Measurements from ENCODE around the gene SLC12A8. TPM values are rescaled to one million over a fixed set of nuclear protein-coding genes. Genes with fewer than 3 reads are reported as not detected.

Gene SLC12A8
- total and polyA plus RNA-seq, 2 experiments from 2014 or later: 3.4 to 7.8 TPM

DNA sequence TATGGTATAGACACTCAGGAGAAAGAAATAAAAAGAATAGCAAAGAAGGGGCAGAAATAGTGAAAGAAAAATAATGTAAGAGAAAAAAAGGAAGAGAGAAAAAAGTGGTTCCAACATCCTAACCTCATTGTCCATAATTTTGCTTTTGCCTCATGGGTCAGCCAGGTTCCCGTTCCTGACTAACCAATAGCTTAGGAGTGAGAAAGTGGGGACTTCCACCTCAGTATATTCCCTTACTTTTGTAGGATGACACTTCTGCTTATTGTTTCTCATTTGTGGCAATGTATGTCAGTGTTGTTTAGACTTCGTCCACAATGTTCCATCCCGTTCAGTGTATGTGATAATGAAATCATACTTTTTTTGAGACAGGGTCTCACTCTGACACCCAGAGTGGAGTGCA lies 9.3 kb upstream of the SLC12A8 start:
- Histone ChIP-seq H3K4me3 (no peak overlapping the region), H3K79me2 (ENCODE audit: insufficient read depth) (no peaks in the 10 kb centered on the region), H3K27me3 (replicated peaks; ENCODE audit: insufficient read depth) (no peaks in the 10 kb centered on the region), H3K4me2 (ENCODE audit: unreplicated experiment) (no peak overlapping the region), H3K9ac (no peak overlapping the region), H3K36me3 (ENCODE audit: low read depth) (no peaks in the 10 kb centered on the region), H3K9me2 (ENCODE audit: insufficient read depth) (no peaks in the 10 kb centered on the region), H3K9me3 (ENCODE audit: low read depth) (no peaks in the 10 kb centered on the region), H3K27ac (no peak overlapping the region), H2AFZ (no peak overlapping the region), H3F3A (ENCODE audit: insufficient read depth) (peaks cover 13% of the 10 kb centered on the region; the same call in 1 of the 2 replicates), H3K4me1 (ENCODE audit: insufficient read depth) (peaks cover 4% of the 10 kb centered on the region; the same call in 1 of the 2 replicates), H4K20me1 (ENCODE audit: insufficient read depth) (no peaks in the 10 kb centered on the region)
- no peak for DNase-seq
- WGBS, 2 experiments (ENCODE audit: low coverage in 1 of 2, low lambda C conversion rate in 2 of 2, missing lambda C conversion rate in 2 of 2): 97 to 98% methylated on average over 3 of the region's 3 CpGs
- in situ Hi-C loops (cut with MboI): no loop called here
- TF ChIP-seq EZH2phosphoT487 (IDR thresholded peaks at IDR 0.05; ENCODE audit: insufficient read depth, low read depth): no peak
- TF ChIP-seq EZH2 (IDR thresholded peaks at IDR 0.05; ENCODE audit: insufficient read depth, poor library complexity, severe bottlenecking): no peak

DNA sequence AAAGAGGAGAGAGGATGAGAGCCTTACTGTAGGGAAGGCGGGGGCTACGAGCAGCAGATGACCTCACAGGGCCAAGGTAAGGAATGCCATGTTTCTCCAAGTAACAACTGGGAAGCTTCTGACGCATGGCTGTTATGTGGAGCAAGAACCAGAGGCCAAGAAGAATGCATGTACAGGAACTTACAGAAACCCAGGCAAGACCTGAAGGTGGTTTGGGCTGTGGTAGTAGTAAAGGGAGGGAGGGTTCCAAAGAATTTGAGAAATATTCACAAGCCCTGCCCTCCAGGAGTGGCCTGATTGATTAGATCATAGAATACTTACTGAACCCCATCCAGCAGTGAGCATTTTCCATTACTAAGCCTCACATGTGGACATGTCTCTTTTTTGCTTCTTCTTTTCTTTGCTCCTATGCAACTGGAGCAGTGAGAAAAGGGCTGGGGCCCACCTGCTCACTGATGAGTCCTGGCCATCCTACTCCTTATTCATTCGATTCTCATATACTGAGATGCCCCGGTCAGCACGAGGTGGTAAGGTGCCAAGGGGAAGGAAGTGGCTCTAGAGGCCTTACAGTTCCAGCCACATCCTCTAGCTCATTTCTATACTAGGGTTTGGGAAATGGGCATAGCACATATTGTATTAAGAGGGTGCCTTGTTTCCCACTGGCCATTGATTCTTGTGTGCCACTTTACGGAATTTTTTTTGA lies 8.3 kb upstream of the SLC12A8 start:
- no peak overlapping the region for H3K4me3 ChIP-seq
- no peak overlapping the region for H3K9ac ChIP-seq
- peak; percentile 63 for DNase-seq
- peaks cover 13% of the 10 kb centered on the region; the same call in 1 of the 2 replicates for H3F3A ChIP-seq (ENCODE audit: insufficient read depth)
- H3K4me1 ChIP-seq (ENCODE audit: insufficient read depth): peaks cover 4% of the 10 kb centered on the region; the same call in 1 of the 2 replicates
- H3K27ac ChIP-seq: no peak overlapping the region
- in situ Hi-C loops (cut with MboI): no loop called here
- H3K27me3 ChIP-seq (replicated peaks; ENCODE audit: insufficient read depth): no peaks in the 10 kb centered on the region
- 80 to 82% methylated on average over 7 of the region's 7 CpGs for WGBS, 2 experiments (ENCODE audit: low coverage in 1 of 2, low lambda C conversion rate in 2 of 2, missing lambda C conversion rate in 2 of 2)
- no peaks in the 10 kb centered on the region for H3K9me2 ChIP-seq (ENCODE audit: insufficient read depth)
- no peaks in the 10 kb centered on the region for H3K36me3 ChIP-seq (ENCODE audit: low read depth)
- no peak for TF ChIP-seq EZH2phosphoT487 (IDR thresholded peaks at IDR 0.05; ENCODE audit: insufficient read depth, low read depth)
- TF ChIP-seq EZH2 (IDR thresholded peaks at IDR 0.05; ENCODE audit: insufficient read depth, poor library complexity, severe bottlenecking): no peak
- no peaks in the 10 kb centered on the region for H3K79me2 ChIP-seq (ENCODE audit: insufficient read depth)
- H3K4me2 ChIP-seq (ENCODE audit: unreplicated experiment): no peak overlapping the region
- no peaks in the 10 kb centered on the region for H3K9me3 ChIP-seq (ENCODE audit: low read depth)
- no peak overlapping the region for H2AFZ ChIP-seq
- H4K20me1 ChIP-seq (ENCODE audit: insufficient read depth): no peaks in the 10 kb centered on the region

DNA sequence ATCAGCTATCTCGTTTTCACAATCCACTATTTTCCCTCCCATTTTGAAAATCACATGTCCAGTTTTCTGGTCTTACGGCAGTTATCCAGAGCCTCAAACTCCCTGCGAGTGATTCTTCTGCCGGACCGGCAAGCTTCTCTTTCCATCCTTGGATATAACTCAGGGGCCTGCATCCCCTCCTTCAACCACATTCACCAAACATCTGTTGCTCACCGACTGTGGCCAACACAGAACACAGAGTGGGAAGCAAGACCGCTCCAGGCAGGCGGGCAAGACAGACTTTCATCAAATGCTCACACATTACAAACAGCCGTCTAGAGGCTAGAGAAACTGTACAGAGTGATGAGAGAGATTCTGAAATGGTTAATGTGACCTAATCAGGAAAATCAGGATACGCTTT lies 7.6 kb upstream of the SLC12A8 start:
- H3F3A ChIP-seq (ENCODE audit: insufficient read depth): peaks cover 11% of the 10 kb centered on the region; the same call in 1 of the 2 replicates
- no peaks in the 10 kb centered on the region for H3K79me2 ChIP-seq (ENCODE audit: insufficient read depth)
- TF ChIP-seq EZH2 (IDR thresholded peaks at IDR 0.05; ENCODE audit: insufficient read depth, poor library complexity, severe bottlenecking) (no peak), EZH2phosphoT487 (IDR thresholded peaks at IDR 0.05; ENCODE audit: insufficient read depth, low read depth) (no peak)
- no peaks in the 10 kb centered on the region for H3K9me3 ChIP-seq (ENCODE audit: low read depth)
- no peak overlapping the region for H2AFZ ChIP-seq
- H3K4me3 ChIP-seq: no peak overlapping the region
- no peaks in the 10 kb centered on the region for H4K20me1 ChIP-seq (ENCODE audit: insufficient read depth)
- H3K4me1 ChIP-seq (ENCODE audit: insufficient read depth): peaks cover 5% of the 10 kb centered on the region
- no peaks in the 10 kb centered on the region for H3K9me2 ChIP-seq (ENCODE audit: insufficient read depth)
- H3K4me2 ChIP-seq (ENCODE audit: unreplicated experiment): no peak overlapping the region
- H3K27me3 ChIP-seq (replicated peaks; ENCODE audit: insufficient read depth): no peaks in the 10 kb centered on the region
- WGBS, 2 experiments (ENCODE audit: low coverage in 1 of 2, low lambda C conversion rate in 2 of 2, missing lambda C conversion rate in 2 of 2): 29 to 33% methylated on average over 10 of the region's 10 CpGs
- no peak for DNase-seq
- in situ Hi-C loops (cut with MboI): no loop called here
- H3K9ac ChIP-seq: no peak overlapping the region
- no peak overlapping the region for H3K27ac ChIP-seq
- no peaks in the 10 kb centered on the region for H3K36me3 ChIP-seq (ENCODE audit: low read depth)

DNA sequence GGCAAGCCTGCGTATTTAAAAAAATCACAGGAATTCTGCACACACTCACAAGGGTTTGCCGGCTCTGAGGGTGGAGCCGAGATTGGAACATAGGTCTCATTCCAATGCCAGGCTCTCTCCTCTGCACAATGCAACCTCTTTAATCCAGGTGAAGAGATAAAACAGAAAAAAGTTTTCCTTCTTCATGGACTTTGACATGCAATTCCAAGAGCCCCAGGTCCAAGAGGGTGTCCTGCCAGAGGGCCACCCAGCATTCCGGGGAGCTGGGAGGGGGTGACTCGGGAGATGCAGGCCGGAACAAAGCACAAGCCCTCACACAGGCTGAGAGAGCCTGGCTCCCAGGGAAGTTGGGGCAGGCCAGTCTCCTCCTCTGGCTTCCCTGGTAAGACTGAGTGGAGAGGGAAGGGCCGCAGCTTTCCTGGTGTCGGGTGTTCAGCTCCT lies 6.7 kb upstream of the SLC12A8 start:
- Histone ChIP-seq H3K27ac (no peak overlapping the region), H2AFZ (no peak overlapping the region), H3K4me1 (ENCODE audit: insufficient read depth) (peaks cover 12% of the 10 kb centered on the region), H3K4me2 (ENCODE audit: unreplicated experiment) (no peak overlapping the region), H3K9me2 (ENCODE audit: insufficient read depth) (no peaks in the 10 kb centered on the region), H3K79me2 (ENCODE audit: insufficient read depth) (no peaks in the 10 kb centered on the region), H3K36me3 (ENCODE audit: low read depth) (no peaks in the 10 kb centered on the region), H3K9ac (no peak overlapping the region), H4K20me1 (ENCODE audit: insufficient read depth) (no peaks in the 10 kb centered on the region), H3K27me3 (replicated peaks; ENCODE audit: insufficient read depth) (no peaks in the 10 kb centered on the region), H3K4me3 (no peak overlapping the region), H3K9me3 (ENCODE audit: low read depth) (no peaks in the 10 kb centered on the region), H3F3A (ENCODE audit: insufficient read depth) (peaks cover 12% of the 10 kb centered on the region)
- in situ Hi-C loops (cut with MboI): no loop called here
- WGBS, 2 experiments (ENCODE audit: low coverage in 1 of 2, low lambda C conversion rate in 2 of 2, missing lambda C conversion rate in 2 of 2): 93% methylated on average over 8 of the region's 8 CpGs
- no peak for TF ChIP-seq EZH2 (IDR thresholded peaks at IDR 0.05; ENCODE audit: insufficient read depth, poor library complexity, severe bottlenecking)
- TF ChIP-seq EZH2phosphoT487 (IDR thresholded peaks at IDR 0.05; ENCODE audit: insufficient read depth, low read depth): no peak
- DNase-seq: no peak

Measured in GM23248 (cell line).